ENCODE measurements around the gene TMEM126A. TPM values are rescaled to one million over a fixed set of nuclear protein-coding genes. Genes with fewer than 3 reads are reported as not detected.
"Not testable (repeated sequence)": the region's sequence is repeated elsewhere in the genome, so short reads cannot be mapped to it uniquely, and the experiment has no call there.

TMEM126A gene
- 10 to 100 TPM; 29.6 to 30.2 TPM for total RNA-seq
- long read RNA-seq, donor 1, partial matches to known transcripts: 0 of 3 reads
- long read RNA-seq, donor 1, other reads (novel, unspliced or antisense): 1 of 3 reads
- long read RNA-seq, donor 2, partial matches to known transcripts: 1 of 5 reads
- long read RNA-seq, donor 2, other reads (novel, unspliced or antisense): 0 of 5 reads

- intact Hi-C loops (cut with DNase I): no loop called here
- DNase-seq (ENCODE audit: low spot score): peak; percentile 96
These were observed at the start of gene TMEM126A for GRCh38 chr11:85647604-85648299. TMEM126A (plus strand) TSS chr11:85647967; CDS start chr11:85650256, 2,289 bp downstream.

GRCh38 chr11:85599083-85599482 is 48.7 kb upstream of the TMEM126A start:
- no peak for DNase-seq (ENCODE audit: low spot score)
- intact Hi-C loops (cut with DNase I): no loop called here

- intact Hi-C loops (cut with DNase I): no loop called here
- DNase-seq (ENCODE audit: low spot score): no peak
These were observed 45.1 kb upstream of the TMEM126A start for GRCh38 chr11:85602526-85603213.

- DNase-seq (ENCODE audit: low spot score): no peak
- intact Hi-C loops (cut with DNase I): no loop called here
These were observed 44.5 kb upstream of the TMEM126A start for GRCh38 chr11:85603220-85603619.

- DNase-seq (ENCODE audit: low spot score); intact Hi-C loops (cut with DNase I): not testable (repeated sequence)
These were observed 41.5 kb upstream of the TMEM126A start for GRCh38 chr11:85606237-85606636.

- intact Hi-C loops (cut with DNase I): not testable (repeated sequence)
These were observed 39.1 kb upstream of the TMEM126A start for GRCh38 chr11:85608621-85609020.

GRCh38 chr11:85609286-85609685 is 38.5 kb upstream of the TMEM126A start:
- DNase-seq (ENCODE audit: low spot score); intact Hi-C loops (cut with DNase I): not testable (repeated sequence)

More at GRCh38 chr11:85608621-85609020, 39.1 kb upstream of the TMEM126A start:
- DNase-seq (ENCODE audit: low spot score): not testable (repeated sequence)

- DNase-seq (ENCODE audit: low spot score); intact Hi-C loops (cut with DNase I): not testable (repeated sequence)
These were observed 36.1 kb upstream of the TMEM126A start for GRCh38 chr11:85611643-85612042.

- no peak for DNase-seq (ENCODE audit: low spot score)
- intact Hi-C loops (cut with DNase I): no loop called here
These were observed 28.3 kb upstream of the TMEM126A start for GRCh38 chr11:85619499-85619898.

- no peak for DNase-seq (ENCODE audit: low spot score)
- intact Hi-C loops (cut with DNase I): no loop called here
These were observed 27.5 kb upstream of the TMEM126A start for GRCh38 chr11:85620256-85620655.

GRCh38 chr11:85626496-85626895 is 21.3 kb upstream of the TMEM126A start:
- intact Hi-C loops (cut with DNase I): no loop called here
- no peak for DNase-seq (ENCODE audit: low spot score)

- peak; percentile 80 for DNase-seq (ENCODE audit: low spot score)
- intact Hi-C loops (cut with DNase I): no loop called here
These were observed 20.3 kb upstream of the TMEM126A start, which contains the start of gene DLG2 for GRCh38 chr11:85627332-85627997. DLG2 (minus strand) TSS chr11:85627344.

GRCh38 chr11:85627998-85628770 is 19.6 kb upstream of the TMEM126A start, which contains the start of gene TMEM126B:
TMEM126B (plus strand) TSS chr11:85628593; CDS start chr11:85628608, 15 bp downstream.
- intact Hi-C loops (cut with DNase I): no loop called here
- DNase-seq (ENCODE audit: low spot score): peak; percentile 99

- intact Hi-C loops (cut with DNase I): no loop called here
- no peak for DNase-seq (ENCODE audit: low spot score)
These were observed 18.9 kb upstream of the TMEM126A start for GRCh38 chr11:85628771-85629341.

GRCh38 chr11:85634747-85635146 is 13.0 kb upstream of the TMEM126A start:
- DNase-seq (ENCODE audit: low spot score): no peak
- intact Hi-C loops (cut with DNase I): no loop called here

GRCh38 chr11:85643191-85643614 is 4.6 kb upstream of the TMEM126A start:
- DNase-seq (ENCODE audit: low spot score): no peak

GRCh38 chr11:85647078-85647477 is 689 bp upstream of the TMEM126A start:
- intact Hi-C loops (cut with DNase I): no loop called here
- DNase-seq (ENCODE audit: low spot score): no peak

More at GRCh38 chr11:85643191-85643614, 4.6 kb upstream of the TMEM126A start:
- intact Hi-C loops (cut with DNase I): no loop called here

- no peak for DNase-seq (ENCODE audit: low spot score)
- intact Hi-C loops (cut with DNase I): no loop called here
These were observed 3.4 kb downstream of the TMEM126A start for GRCh38 chr11:85651118-85651517.

All from posterior vena cava (tissue), 2 donors.